Fibroblast of lung (primary cell): ENCODE results near the gene MOCOS. TPM values are rescaled to one million over a fixed set of nuclear protein-coding genes. Genes with fewer than 3 reads are reported as not detected.

ENCODE experiments used
- DNase-seq, 2 donors: peaks; one replicate each; pipeline versions ENCODE4 v3.0.0 to v3.0.0-alpha.2; 2010; ENCODE audit warnings: low read depth in 2 of 2
- H2AFZ ChIP-seq: 2 replicates; pipeline ENCODE4 v1.5.1; 2012; ENCODE audit warnings: low read length, control low read depth, inconsistent platforms
- H3K27ac ChIP-seq: 2 replicates; pipeline ENCODE4 v1.5.1; 2011; ENCODE audit warnings: low read length, control low read depth; ENCODE audit not compliant: insufficient read depth
- H3K27me3 ChIP-seq: 2 replicates; pipeline ENCODE4 v1.5.1; 2011; ENCODE audit warnings: mild to moderate bottlenecking, low read length; ENCODE audit not compliant: control insufficient read depth, insufficient read depth
- H3K36me3 ChIP-seq: 2 replicates; pipeline ENCODE4 v1.5.1; 2011; ENCODE audit warnings: low read length; ENCODE audit not compliant: control insufficient read depth, insufficient read depth
- H3K4me1 ChIP-seq: 2 replicates; pipeline ENCODE4 v1.5.1; 2011; ENCODE audit warnings: low read length; ENCODE audit not compliant: control insufficient read depth, insufficient read depth; ENCODE audit errors: extremely low read depth
- H3K4me2 ChIP-seq: 2 replicates; pipeline ENCODE4 v1.5.1; 2011; ENCODE audit warnings: low read length, control low read depth; ENCODE audit not compliant: insufficient read depth; ENCODE audit errors: extremely low read depth
- H3K4me3 ChIP-seq, 4 experiments: fragments of 200-600 bp in 1 of 4; sonication (generic) in 1 of 4; replicated peaks in 1 of 4; 2 replicates each; pipeline ENCODE4 v1.5.1; 2011 to 2016; ENCODE audit warnings: low read length in 4 of 4, low read depth in 3 of 4, mild to moderate bottlenecking in 3 of 4, control low read depth in 2 of 4, inconsistent platforms in 1 of 4, mixed read lengths in 1 of 4; ENCODE audit not compliant: insufficient read depth in 1 of 4; ENCODE audit errors: control extremely low read depth in 1 of 4
- H3K79me2 ChIP-seq: 2 replicates; pipeline ENCODE4 v1.5.1; 2012; ENCODE audit warnings: mild to moderate bottlenecking, low read length, inconsistent platforms; ENCODE audit not compliant: control insufficient read depth, insufficient read depth
- H3K9ac ChIP-seq: 2 replicates; pipeline ENCODE4 v1.5.1; 2011; ENCODE audit warnings: mild to moderate bottlenecking, low read length, control low read depth; ENCODE audit not compliant: insufficient read depth
- H3K9me3 ChIP-seq: 2 replicates; pipeline ENCODE4 v1.5.1; 2012; ENCODE audit warnings: low read depth, low read length; ENCODE audit not compliant: control insufficient read depth, insufficient read depth
- H4K20me1 ChIP-seq: 2 replicates; pipeline ENCODE4 v1.5.1; 2011; ENCODE audit warnings: low read length; ENCODE audit not compliant: control insufficient read depth, insufficient read depth; ENCODE audit errors: extremely low read depth
- CTCF ChIP-seq, 2 donors: IDR thresholded peaks in 1 of 2; conservative IDR thresholded peaks in 1 of 2; 1 replicate in 1 of 2; 2 replicates in 1 of 2; pipeline ENCODE4 v1.5.1; 2011 to 2012; ENCODE audit warnings: low read length in 2 of 2, control low read depth in 1 of 2, inconsistent platforms in 1 of 2, low read depth in 1 of 2, mild to moderate bottlenecking in 1 of 2
- EZH2 ChIP-seq: IDR thresholded peaks from 2 replicates; pipeline ENCODE4 v1.5.1; 2012; ENCODE audit warnings: low read length, control low read depth, mild to moderate bottlenecking; ENCODE audit errors: missing control alignments
- polyA plus RNA-seq, 2 donors: library from polyadenylated mRNA; depleted of rRNA in 1 of 2; stranded (reverse) in 1 of 2; unstranded in 1 of 2; fragments of >200 nt; gene quantifications; 2 replicates each; pipeline ENCODE4 v1.2.1, GENCODE V29; 2011 to 2012; ENCODE audit warnings: missing spikeins in 1 of 2
- total RNA-seq: library from RNA; depleted of rRNA; stranded (reverse); fragments of >200 nt; gene quantifications from 2 replicates; pipeline ENCODE4 v1.2.1, GENCODE V29; 2014

The MOCOS gene
- total and polyA plus RNA-seq, 2 donors (not counting 1 experiment from before 2014, with no cell fraction given): 2.0 to 13.9 TPM

GRCh38 chr18:36281936-36282335, 94.6 kb downstream of the MOCOS start:
- no peak overlapping the region for H3K9ac ChIP-seq
- H2AFZ ChIP-seq: no peak overlapping the region
- no peak overlapping the region for H3K4me3 ChIP-seq
- H3K27ac ChIP-seq: no peak overlapping the region
- no peaks in the 10 kb centered on the region for H3K79me2 ChIP-seq
- TF ChIP-seq EZH2: no peak
- TF ChIP-seq CTCF (conservative IDR thresholded peaks at IDR 0.05 in 1 of 2, IDR thresholded peaks at IDR 0.05 in 1 of 2; ENCODE audit: low read depth in 1 of 2, low read length in 2 of 2): no peak
- no peaks in the 10 kb centered on the region for H4K20me1 ChIP-seq
- H3K4me1 ChIP-seq: no peaks in the 10 kb centered on the region
- peaks cover 4% of the 10 kb centered on the region for H3K27me3 ChIP-seq
- H3K4me2 ChIP-seq: no peak overlapping the region
- no peaks in the 10 kb centered on the region for H3K36me3 ChIP-seq
- no peaks in the 10 kb centered on the region for H3K9me3 ChIP-seq
- DNase-seq: no peak

- DNase-seq: no peak
- H3K9ac ChIP-seq: no peak overlapping the region
- H3K27me3 ChIP-seq: peaks cover 4% of the 10 kb centered on the region
- no peak overlapping the region for H3K4me3 ChIP-seq
- H3K4me2 ChIP-seq: no peak overlapping the region
- no peaks in the 10 kb centered on the region for H3K36me3 ChIP-seq
- H3K79me2 ChIP-seq: no peaks in the 10 kb centered on the region
- no peak overlapping the region for H2AFZ ChIP-seq
- TF ChIP-seq CTCF (conservative IDR thresholded peaks at IDR 0.05 in 1 of 2, IDR thresholded peaks at IDR 0.05 in 1 of 2; ENCODE audit: low read depth in 1 of 2, low read length in 2 of 2) (no peak), EZH2 (no peak)
- H3K4me1 ChIP-seq: no peaks in the 10 kb centered on the region
- no peak overlapping the region for H3K27ac ChIP-seq
- H3K9me3 ChIP-seq: no peaks in the 10 kb centered on the region
- H4K20me1 ChIP-seq: no peaks in the 10 kb centered on the region
Observed at GRCh38 chr18:36283448-36283847, 96.2 kb downstream of the MOCOS start.

- Histone ChIP-seq H4K20me1 (no peaks in the 10 kb centered on the region), H3K4me1 (no peaks in the 10 kb centered on the region)
- TF ChIP-seq CTCF (conservative IDR thresholded peaks at IDR 0.05 in 1 of 2, IDR thresholded peaks at IDR 0.05 in 1 of 2; ENCODE audit: low read depth in 1 of 2, low read length in 2 of 2) (no peak), EZH2 (no peak)
Observed at GRCh38 chr18:36284268-36284667, 97.0 kb downstream of the MOCOS start.

More at GRCh38 chr18:36284268-36284667, 97.0 kb downstream of the MOCOS start:
- no peak overlapping the region for H3K27ac ChIP-seq
- H3K9ac ChIP-seq: no peak overlapping the region
- H3K4me2 ChIP-seq: no peak overlapping the region
- no peaks in the 10 kb centered on the region for H3K36me3 ChIP-seq
- DNase-seq: no peak
- no peaks in the 10 kb centered on the region for H3K9me3 ChIP-seq
- no peaks in the 10 kb centered on the region for H3K79me2 ChIP-seq
- no peak overlapping the region for H2AFZ ChIP-seq
- H3K27me3 ChIP-seq: peaks cover 2% of the 10 kb centered on the region
- H3K4me3 ChIP-seq: no peak overlapping the region
